Activated T-cell treated with anti-CD3 and anti-CD28 coated beads for 1 hour (primary cell): ENCODE data around the gene HECTD4.

Source experiments
- DNase-seq: peaks from one replicate; pipeline ENCODE4 v3.0.0-alpha.2; 2020; ENCODE audit warnings: low read depth

HECTD4 gene

GRCh38 chr12:112322441-112322840, 59.8 kb downstream of the HECTD4 start:
- no peak for DNase-seq

DNA sequence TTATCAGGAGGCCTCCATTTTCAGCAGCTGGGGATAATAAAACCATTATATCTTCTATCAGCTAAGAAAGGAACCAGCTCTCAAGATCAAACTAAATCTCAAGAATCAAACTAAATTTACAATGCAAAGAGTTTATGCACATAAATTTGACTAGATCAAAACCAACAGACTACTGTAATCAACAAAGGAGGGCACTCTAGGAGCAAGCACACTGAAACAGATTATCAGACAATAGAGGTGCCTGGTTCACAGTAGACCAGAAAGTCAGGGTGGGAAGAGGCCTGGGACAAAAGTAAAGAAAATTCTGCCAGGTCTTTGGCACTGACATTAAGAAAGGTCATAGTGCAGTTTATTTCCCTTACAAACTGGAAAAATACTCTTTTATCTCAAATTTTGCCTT, 61.0 kb downstream of the HECTD4 start:
- DNase-seq, result no peak

- DNase-seq, result no peak
Measured at GRCh38 chr12:112319395-112319794, 62.8 kb downstream of the HECTD4 start.

DNA sequence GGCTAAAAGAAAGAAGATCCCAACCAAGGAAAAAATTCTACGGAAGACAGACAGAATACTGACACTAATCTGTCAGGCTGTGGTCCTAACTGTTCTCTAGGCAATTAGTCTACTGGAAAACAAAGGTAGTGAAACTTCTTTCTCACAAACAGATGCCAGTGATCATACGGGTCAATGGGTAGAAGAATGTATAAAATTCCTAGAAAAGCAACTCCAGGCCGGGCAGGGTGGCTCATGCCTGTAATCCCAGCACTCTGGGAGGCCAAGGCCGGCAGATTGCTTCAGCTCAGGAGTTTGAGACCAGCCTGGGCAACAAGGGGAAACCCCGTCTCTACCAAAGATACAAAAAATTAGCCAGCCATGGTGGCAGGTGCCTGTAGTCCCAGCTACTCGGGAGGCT, 64.8 kb downstream of the HECTD4 start:
- no peak for DNase-seq

DNA sequence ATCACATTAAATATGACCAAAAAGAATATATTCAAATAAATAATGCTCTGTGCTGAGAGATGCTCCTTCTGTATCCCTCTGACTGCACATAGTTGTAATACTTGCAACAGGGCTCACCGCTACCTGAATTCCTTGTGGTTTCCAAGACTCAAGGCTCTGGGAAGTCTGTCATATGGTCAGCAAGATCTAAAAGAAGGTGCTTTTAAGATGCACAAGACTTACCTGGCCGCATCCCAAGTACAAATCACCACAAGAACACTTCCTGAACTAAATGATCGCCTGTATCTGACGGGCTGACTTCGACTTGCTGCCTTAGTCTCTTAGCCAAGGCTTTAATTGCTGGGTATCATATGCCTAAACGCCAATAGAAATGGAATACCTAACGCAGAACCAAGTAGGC, 67.2 kb downstream of the HECTD4 start:
- no peak for DNase-seq

DNA sequence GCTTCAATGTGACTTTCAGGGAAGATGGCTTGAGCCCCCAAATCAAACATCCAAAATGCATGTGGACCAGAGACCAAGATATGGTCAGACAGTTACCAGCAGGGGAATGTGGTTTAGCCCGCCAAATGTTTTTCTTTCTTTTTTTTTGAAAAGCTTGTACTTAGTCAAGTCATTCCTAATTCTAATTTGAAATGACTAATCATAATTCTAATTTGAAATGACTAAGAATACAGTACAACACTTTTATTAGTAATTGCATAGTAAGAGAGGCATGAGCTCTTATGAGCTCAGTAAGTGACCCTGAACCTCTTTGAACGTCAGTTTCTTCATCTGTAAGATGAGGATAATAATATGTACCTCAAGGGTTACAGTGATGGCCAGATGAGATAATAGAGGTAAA, 72.4 kb downstream of the HECTD4 start:
- no peak for DNase-seq

GRCh38 chr12:112308652-112309051, 73.6 kb downstream of the HECTD4 start:
- DNase-seq, result no peak

DNA sequence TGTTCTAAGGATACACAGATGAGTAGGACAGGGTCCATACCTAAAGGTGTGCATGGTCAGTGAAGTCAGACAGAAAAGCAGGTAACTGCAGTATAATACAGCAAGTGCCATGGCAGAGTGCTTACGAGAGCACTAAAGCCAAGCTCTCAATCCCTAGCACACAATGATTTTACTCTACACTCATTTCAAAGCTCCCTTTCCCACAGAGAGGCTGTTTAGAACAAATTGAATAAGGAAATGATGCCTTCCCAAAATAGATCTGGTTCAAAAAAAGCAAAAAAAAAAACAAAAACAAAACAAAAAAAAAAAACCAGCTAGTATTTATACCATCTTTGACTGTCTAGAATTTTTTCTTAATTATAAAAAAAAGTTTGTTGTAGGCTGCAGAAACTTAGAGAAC, 74.1 kb downstream of the HECTD4 start:
- DNase-seq, result no peak

GRCh38 chr12:112307317-112308011, 74.8 kb downstream of the HECTD4 start:
- DNase-seq, result no peak

- no peak for DNase-seq
Measured at GRCh38 chr12:112305951-112306350, 76.3 kb downstream of the HECTD4 start.

- no peak for DNase-seq
Measured at GRCh38 chr12:112304436-112304835, 77.8 kb downstream of the HECTD4 start.

- no peak for DNase-seq
Measured at GRCh38 chr12:112303799-112304198, 78.4 kb downstream of the HECTD4 start.

GRCh38 chr12:112303004-112303403, 79.2 kb downstream of the HECTD4 start:
- peak; percentile 11 for DNase-seq

- no peak for DNase-seq
Measured at GRCh38 chr12:112299704-112300103, 82.5 kb downstream of the HECTD4 start.

DNA sequence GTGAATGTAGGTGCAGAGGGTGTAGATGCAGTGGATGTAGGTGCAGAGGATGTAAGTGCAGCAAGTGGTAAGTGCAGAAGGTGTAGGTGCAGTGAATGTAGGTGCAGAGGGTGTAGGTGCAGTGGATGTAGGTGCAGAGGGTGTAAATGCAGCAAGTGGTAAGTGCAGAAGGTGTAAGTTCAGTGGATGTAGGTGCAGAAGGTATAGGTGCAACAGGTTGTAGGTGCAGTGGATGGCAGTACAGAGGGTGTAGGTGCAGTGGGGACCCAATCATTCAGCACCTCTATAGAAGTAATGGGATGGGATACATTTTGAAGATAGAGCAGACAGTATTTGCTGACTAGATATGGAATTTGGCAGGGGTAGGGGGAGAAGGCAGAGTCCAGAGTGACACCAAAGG, 85.0 kb downstream of the HECTD4 start:
- no peak for DNase-seq

DNA sequence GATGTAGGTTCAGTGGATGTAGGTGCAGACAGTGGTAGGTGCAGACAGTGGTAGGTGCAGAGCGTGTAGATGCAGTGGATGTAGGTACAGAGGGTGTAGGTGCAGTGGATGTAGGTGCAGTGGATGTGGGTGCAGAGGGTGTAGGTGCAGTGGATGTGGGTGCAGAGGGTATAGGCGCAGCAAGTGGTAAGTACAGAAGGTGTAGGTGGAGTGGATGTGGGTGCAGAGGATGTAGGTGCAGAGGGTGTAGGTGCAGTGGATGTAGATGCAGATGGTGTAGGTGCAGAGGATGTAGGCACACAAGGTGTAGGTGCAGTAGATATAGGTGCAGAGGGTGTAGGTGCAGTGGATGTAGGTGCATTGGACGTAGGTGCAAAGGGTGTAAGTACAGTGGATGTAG, 86.0 kb downstream of the HECTD4 start:
- DNase-seq, result no peak

DNA sequence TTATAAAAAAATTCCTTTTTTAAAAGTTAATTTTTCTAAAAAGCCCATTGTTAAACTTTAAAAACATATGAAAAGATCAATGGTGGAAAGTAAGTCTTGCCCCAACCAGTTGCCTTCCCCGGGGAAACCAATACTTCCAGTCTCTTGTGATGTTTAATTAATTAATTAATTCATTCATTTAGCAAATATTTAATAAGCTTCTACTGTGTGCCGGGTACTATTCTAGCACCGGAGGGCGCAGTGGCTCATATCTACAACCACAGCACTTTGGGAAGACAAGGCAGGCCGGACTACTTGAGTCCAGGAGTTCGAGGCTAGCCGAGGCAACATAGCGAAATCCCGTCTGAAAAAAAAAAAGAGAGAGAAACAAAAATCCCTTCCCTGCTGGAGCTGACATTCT, 87.4 kb downstream of the HECTD4 start:
- DNase-seq, result no peak

GRCh38 chr12:112288638-112289037, 93.6 kb downstream of the HECTD4 start:
- DNase-seq, result no peak

DNA sequence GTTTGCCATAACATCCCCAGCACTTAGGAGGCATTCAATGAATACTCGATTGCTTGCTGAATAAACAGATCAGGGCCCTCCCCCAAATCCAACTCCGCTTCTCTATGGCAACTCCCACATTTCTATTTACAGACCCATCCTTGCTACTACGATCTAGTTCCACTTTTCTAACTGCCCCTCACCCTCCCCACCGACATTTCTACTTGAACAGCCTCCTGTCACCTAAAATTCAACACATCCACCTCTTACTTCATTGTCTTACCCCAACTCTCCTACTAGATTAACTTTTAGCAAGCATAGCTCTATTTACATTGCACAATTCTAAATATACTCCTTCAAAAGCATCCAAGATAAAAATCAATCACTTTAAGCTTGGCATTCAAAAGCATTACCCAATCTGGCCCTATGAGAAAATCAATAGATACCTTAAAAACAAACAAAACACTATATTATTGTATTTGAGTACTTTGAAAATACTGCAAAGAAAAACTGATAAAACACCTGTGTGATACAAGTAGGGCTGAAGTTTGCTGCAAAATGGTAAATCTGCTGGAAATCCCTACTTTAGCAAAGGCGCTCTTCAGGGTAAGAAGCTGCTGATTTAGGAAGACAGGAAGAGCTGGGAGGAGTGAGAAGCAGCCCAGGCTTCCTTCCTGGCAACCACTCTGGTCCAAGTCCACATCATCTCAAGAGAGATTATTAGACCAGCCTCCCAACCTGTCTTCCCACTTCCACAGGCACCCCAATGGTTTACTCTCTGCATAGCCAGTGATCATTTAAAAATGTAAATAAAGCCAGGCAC, 96.4 kb downstream of the HECTD4 start:
- DNase-seq, result no peak

DNA sequence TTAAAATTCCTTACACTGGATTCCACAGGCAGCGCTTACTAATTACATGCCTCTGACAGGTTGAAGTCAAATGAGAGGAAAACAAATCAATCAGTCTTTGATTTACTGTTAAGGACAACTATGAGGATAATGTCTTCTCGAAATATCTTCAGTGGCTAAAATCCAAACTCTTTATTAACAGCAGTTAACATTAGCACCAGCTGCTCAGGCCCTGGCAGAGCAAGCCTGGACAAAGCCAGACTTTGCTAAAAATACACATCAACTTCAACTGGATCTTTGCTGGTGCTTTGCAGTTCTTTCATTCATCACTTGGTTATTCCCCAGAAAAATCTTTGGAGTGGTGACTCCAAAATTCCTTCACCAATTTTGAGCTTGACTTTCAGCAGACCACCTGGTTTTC, 98.7 kb downstream of the HECTD4 start:
- DNase-seq, result no peak

DNA sequence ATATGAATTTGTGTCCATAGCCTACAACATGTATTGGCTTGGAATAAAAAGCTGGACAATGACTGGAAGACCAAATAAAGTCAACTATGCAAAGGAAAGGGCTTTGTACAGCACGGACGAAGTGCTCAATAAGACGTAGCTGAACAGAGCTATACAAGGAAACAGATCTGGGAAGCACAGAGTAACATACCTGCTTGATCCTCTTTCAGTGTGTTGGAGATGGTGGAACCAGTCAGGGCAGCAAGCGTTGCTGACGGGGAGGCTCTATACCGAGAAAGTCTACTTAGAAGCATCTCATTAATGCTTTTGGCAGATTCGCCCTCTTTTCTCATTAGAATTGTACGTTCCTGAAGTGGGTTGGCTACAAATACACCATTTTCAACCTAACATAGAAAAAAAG, 99.3 kb downstream of the HECTD4 start:
- no peak for DNase-seq

DNA sequence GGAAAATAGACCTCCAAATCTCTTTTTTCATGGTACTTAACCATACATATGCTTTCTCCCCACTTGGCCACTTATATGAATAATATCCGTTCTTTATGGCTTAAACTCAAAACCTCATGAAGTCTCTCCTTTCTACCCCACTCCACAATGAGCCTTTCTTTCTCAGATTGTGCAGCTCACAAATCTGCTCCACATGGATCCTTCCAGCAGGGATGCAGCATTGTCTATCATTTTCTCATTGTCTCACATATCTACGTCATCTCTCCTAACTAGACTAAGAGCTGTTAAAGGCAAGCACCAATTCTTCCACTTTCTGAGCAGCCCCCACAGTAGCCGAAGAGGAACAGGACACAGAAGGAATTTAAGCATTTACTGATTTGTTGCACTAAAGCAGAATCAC, 106.4 kb downstream of the HECTD4 start:
- DNase-seq, result no peak

GRCh38 chr12:112275207-112275606, 107.0 kb downstream of the HECTD4 start:
- DNase-seq, result no peak

- no peak for DNase-seq
Measured at GRCh38 chr12:112270673-112271072, 111.6 kb downstream of the HECTD4 start.
